H1 (cell line): Measurements from ENCODE around the gene TADA1. TPM values are rescaled to one million over a fixed set of nuclear protein-coding genes. Genes with fewer than 3 reads are reported as not detected.
A peak's percentile ranks its signal among the peaks of the same experiment; 100 is the strongest.

Experiments used
- CTCF ChIA-PET: fragments of 300-600 bp; sonication (Branson Sonifier 250); formaldehyde crosslinking; loops from one replicate; lab custom pipeline; 2021; ENCODE audit not compliant: partially characterized antibody; lab: Charles Lee
- POLR2A ChIA-PET: fragments of 300-600 bp; sonication (Branson Sonifier 250); formaldehyde crosslinking; loops from one replicate; lab custom pipeline; 2021; ENCODE audit warnings: inconsistent platforms; ENCODE audit not compliant: partially characterized antibody; lab: Charles Lee
- DNase-seq, 2 experiments: peaks; one replicate each; pipeline versions ENCODE4 v3.0.0 to v3.0.0-alpha.2; 2010 to 2022; ENCODE audit warnings: low spot score in 2 of 2, low read depth in 1 of 2, mixed read lengths in 1 of 2
- FAIRE-seq: peaks from 2 replicates; lab custom pipeline; 2011; peaks lifted over from hg19 to GRCh38; lab: Jason Lieb, UNC
- H2AFZ ChIP-seq: 2 replicates; pipeline ENCODE4 v1.8.1; 2012; ENCODE audit warnings: low read length, inconsistent platforms
- H2AK5ac ChIP-seq: 2 replicates; pipeline ENCODE4 v1.6.1; 2013; ENCODE audit warnings: low read depth, low read length
- H2BK120ac ChIP-seq: replicated peaks from 2 replicates; pipeline ENCODE3; 2013; ENCODE audit warnings: low read depth, low read length, inconsistent platforms
- H2BK12ac ChIP-seq: 2 replicates; pipeline ENCODE4 v1.6.1; 2013; ENCODE audit warnings: low read depth, low read length
- H2BK15ac ChIP-seq: 2 replicates; pipeline ENCODE4 v1.6.1; 2013; ENCODE audit warnings: low read length
- H2BK20ac ChIP-seq: 2 replicates; pipeline ENCODE4 v1.6.1; 2013; ENCODE audit warnings: low read length
- H2BK5ac ChIP-seq: 2 replicates; pipeline ENCODE4 v1.6.1; 2013; ENCODE audit warnings: low read depth, low read length
- H3K14ac ChIP-seq: 2 replicates; pipeline ENCODE4 v1.6.1; 2013; ENCODE audit warnings: inconsistent platforms; ENCODE audit not compliant: insufficient read length
- H3K18ac ChIP-seq: 2 replicates; pipeline ENCODE4 v1.6.1; 2013; ENCODE audit warnings: low read length; ENCODE audit errors: extremely low read depth
- H3K23ac ChIP-seq: 2 replicates; pipeline ENCODE4 v1.6.1; 2013; ENCODE audit warnings: inconsistent platforms; ENCODE audit not compliant: insufficient read length
- H3K23me2 ChIP-seq: 2 replicates; pipeline ENCODE4 v1.6.1; 2013; ENCODE audit warnings: low read depth, low read length
- H3K27ac ChIP-seq: 2 replicates; pipeline ENCODE4 v1.6.1; 2011; ENCODE audit warnings: low read depth, low read length, inconsistent platforms
- H3K27me3 ChIP-seq, 4 experiments: replicated peaks in 1 of 4; 1 replicate in 1 of 4; 2 replicates in 3 of 4; pipeline versions ENCODE4 v1.6.1 to v1.8.1; 2011 to 2013; ENCODE audit warnings: low read length in 3 of 4, mild to moderate bottlenecking in 3 of 4, inconsistent platforms in 2 of 4, mixed read lengths in 2 of 4, moderate library complexity in 1 of 4; ENCODE audit not compliant: control insufficient read depth in 3 of 4, insufficient read depth in 3 of 4; ENCODE audit errors: extremely low read depth in 1 of 4
- H3K36me3 ChIP-seq, 4 experiments: 2 replicates each; pipeline versions ENCODE4 v1.6.1 to v1.8.1; 2011 to 2013; ENCODE audit warnings: mild to moderate bottlenecking in 4 of 4, low read length in 3 of 4, moderate library complexity in 2 of 4, control low read depth in 1 of 4, inconsistent platforms in 1 of 4; ENCODE audit not compliant: insufficient read depth in 4 of 4, control insufficient read depth in 2 of 4
- H3K4ac ChIP-seq: replicated peaks from 2 replicates; pipeline ENCODE3; 2013; ENCODE audit warnings: low read length, low read depth, mixed read lengths, inconsistent platforms; ENCODE audit not compliant: insufficient read length
- H3K4me1 ChIP-seq, 4 experiments: replicated peaks in 1 of 4; 1 replicate in 1 of 4; 2 replicates in 3 of 4; pipeline versions ENCODE4 v1.6.1 to v1.8.1; 2011 to 2013; ENCODE audit warnings: low read length in 3 of 4, inconsistent platforms in 2 of 4, mixed read lengths in 1 of 4; ENCODE audit not compliant: insufficient read depth in 4 of 4, control insufficient read depth in 3 of 4
- H3K4me2 ChIP-seq, 2 experiments: 2 replicates each; pipeline versions ENCODE4 v1.6.1 to v1.8.1; 2011 to 2013; ENCODE audit warnings: low read depth in 2 of 2, low read length in 2 of 2, control low read depth in 1 of 2, inconsistent platforms in 1 of 2, mild to moderate bottlenecking in 1 of 2; ENCODE audit not compliant: insufficient read depth in 1 of 2
- H3K4me3 ChIP-seq, 4 experiments: fragments of 200-600, 300-600 bp in 1 of 4; sonication (generic), shearing (Covaris generic), sonication (Bioruptor Twin) in 1 of 4; 2 replicates each; pipeline versions ENCODE4 v1.5.1 to v1.8.1; 2011 to 2016; ENCODE audit warnings: low read length in 4 of 4, low read depth in 3 of 4, control low read depth in 2 of 4, inconsistent platforms in 2 of 4, mild to moderate bottlenecking in 2 of 4, mixed read lengths in 1 of 4, moderate library complexity in 1 of 4; ENCODE audit not compliant: insufficient read depth in 2 of 4; ENCODE audit errors: extremely low read depth in 1 of 4
- H3K56ac ChIP-seq: replicated peaks from 2 replicates; pipeline ENCODE3; 2013; ENCODE audit warnings: low read depth, mild to moderate bottlenecking, mixed read lengths, low read length, inconsistent platforms; ENCODE audit not compliant: insufficient read length
- H3K79me1 ChIP-seq: 2 replicates; pipeline ENCODE4 v1.6.1; 2013; ENCODE audit warnings: low read depth, low read length, control low read depth
- H3K79me2 ChIP-seq, 2 experiments: 2 replicates each; pipeline versions ENCODE4 v1.6.1 to v1.8.1; 2012 to 2013; ENCODE audit warnings: low read length in 2 of 2, mild to moderate bottlenecking in 2 of 2, inconsistent platforms in 1 of 2; ENCODE audit not compliant: insufficient read depth in 2 of 2, control insufficient read depth in 1 of 2
- H3K9ac ChIP-seq, 4 experiments: replicated peaks in 1 of 4; 1 replicate in 1 of 4; 2 replicates in 3 of 4; pipeline versions ENCODE4 v1.6.1 to v1.8.1; 2011 to 2013; ENCODE audit warnings: low read depth in 3 of 4, low read length in 3 of 4, control low read depth in 2 of 4, mild to moderate bottlenecking in 2 of 4, moderate library complexity in 2 of 4, inconsistent platforms in 1 of 4; ENCODE audit errors: extremely low read depth in 1 of 4
- H3K9me3 ChIP-seq, 2 experiments: 2 replicates each; pipeline versions ENCODE4 v1.6.1 to v1.8.1; 2012 to 2013; ENCODE audit warnings: mild to moderate bottlenecking in 2 of 2, moderate library complexity in 2 of 2, control low read depth in 1 of 2, inconsistent platforms in 1 of 2, low read depth in 1 of 2, low read length in 1 of 2, mixed read lengths in 1 of 2; ENCODE audit not compliant: insufficient read depth in 2 of 2
- H4K20me1 ChIP-seq, 2 experiments: replicated peaks in 1 of 2; 2 replicates each; pipeline versions ENCODE3 to v1.8.1; 2011 to 2013; ENCODE audit warnings: inconsistent platforms in 2 of 2, low read length in 2 of 2, mild to moderate bottlenecking in 1 of 2; ENCODE audit not compliant: insufficient read depth in 2 of 2, control insufficient read depth in 1 of 2
- H4K5ac ChIP-seq: 2 replicates; pipeline ENCODE4 v1.6.1; 2013; ENCODE audit warnings: low read length, low read depth, mixed read lengths, inconsistent platforms; ENCODE audit not compliant: insufficient read length
- H4K8ac ChIP-seq: 2 replicates; pipeline ENCODE4 v1.8.0; 2013; ENCODE audit warnings: mild to moderate bottlenecking, moderate library complexity, low read length, inconsistent platforms; ENCODE audit not compliant: insufficient read depth; ENCODE audit errors: extremely low read depth
- H4K91ac ChIP-seq: replicated peaks from 2 replicates; pipeline ENCODE3; 2013; ENCODE audit warnings: low read length, mixed read lengths, inconsistent platforms; ENCODE audit not compliant: insufficient read length
- ATF3 ChIP-seq: IDR thresholded peaks from 2 replicates; pipeline ENCODE4 v1.6.1; 2011; ENCODE audit warnings: low read depth, mild to moderate bottlenecking, low read length; ENCODE audit not compliant: insufficient read depth
- HDAC2 ChIP-seq, 2 experiments: fragments of 300-600 bp in 1 of 2; sonication (generic) in 1 of 2; IDR thresholded peaks; 2 replicates each; pipeline ENCODE4 v1.6.1; 2011 to 2012; ENCODE audit warnings: low read depth in 2 of 2, low read length in 2 of 2, mild to moderate bottlenecking in 2 of 2, moderate library complexity in 2 of 2, borderline replicate concordance in 1 of 2, inconsistent platforms in 1 of 2
- JUND ChIP-seq: IDR thresholded peaks from 2 replicates; pipeline ENCODE4 v1.6.1; 2011; ENCODE audit warnings: mild to moderate bottlenecking, improper control_type of control experiment, low read length
- POLR2AphosphoS5 ChIP-seq: IDR thresholded peaks from 2 replicates; pipeline ENCODE4 v1.6.1; 2011; ENCODE audit warnings: low read depth, low read length
- SIRT6 ChIP-seq: IDR thresholded peaks from one replicate; pipeline ENCODE4 v1.7.1; 2012; ENCODE audit warnings: low read length, inconsistent platforms
- ZNF274 ChIP-seq: IDR thresholded peaks from 2 replicates; pipeline ENCODE4 v1.7.0; 2012; ENCODE audit warnings: low read length, borderline replicate concordance; ENCODE audit errors: extremely low read depth
- whole genome bisulfite sequencing, 2 experiments: shearing (Covaris generic) in 1 of 2; methylation state at CpG; one replicate each; pipeline versions ENCODE4 v1.1.6 to v1.1.7; 2013 to 2015; ENCODE audit warnings: low lambda C conversion rate in 2 of 2, mixed read lengths in 2 of 2, inconsistent platforms in 1 of 2, low coverage in 1 of 2, missing lambda C conversion rate in 1 of 2; ENCODE audit not compliant: insufficient replicate concordance in 2 of 2, insufficient coverage in 1 of 2, insufficient read length in 1 of 2; ENCODE audit errors: extremely low coverage in 1 of 2, missing lambda C conversion rate in 1 of 2; 5-methylcytosine and 5-hydroxymethylcytosine counted together
- polyA plus RNA-seq, 7 experiments: library from polyadenylated mRNA; depleted of rRNA in 3 of 7; stranded (reverse) in 5 of 7; unstranded in 2 of 7; fragments of >200 nt in 5 of 7; fragments of 200-250 nt in 2 of 7; gene quantifications; 1 replicate in 5 of 7; 2 replicates in 1 of 7; 4 replicates in 1 of 7; pipeline versions ENCODE4 v1.2.1 to v1.2.3, GENCODE V29; 2011 to 2013; ENCODE audit warnings: missing spikeins in 2 of 7, mixed read lengths in 2 of 7
- total RNA-seq: library from RNA; stranded (reverse); fragmentation: NEBNext Ultra II Directional; extraction: Animal tissue kit (Norgen Biotek cat#: 25700); gene quantifications from 2 replicates; pipeline ENCODE4 v1.2.1, GENCODE V29; 2021

TADA1 gene
- total and polyA plus RNA-seq, 2 of the 8 experiments (the other 6 are each of a cell fraction or from before 2014, with no cell fraction given) = 21.1 to 23.6 TPM

GRCh38 chr1:166876540-166876838 lies 425 bp upstream of the TADA1 start:
- H3K9me3 ChIP-seq = no peaks in the 10 kb centered on the region
- H2AK5ac ChIP-seq = no peak overlapping the region
- no peak overlapping the region for H3K23ac ChIP-seq
- no peak overlapping the region for H3K4ac ChIP-seq
- H3K14ac ChIP-seq = no peak overlapping the region
- no peak overlapping the region for H4K5ac ChIP-seq
- no peak overlapping the region for H4K91ac ChIP-seq
- H3K27ac ChIP-seq = no peak overlapping the region
- H3K79me2 ChIP-seq = peaks cover 3 to 41% of the 10 kb centered on the region in 2 experiments
- ChIA-PET POLR2A (interaction anchor here (0.8 to 1.5 kb wide), 5 partner anchors 8 to 344 kb away, joined by 3 to 10 read pairs (median 4); partner anchors contain the start of genes POGK and POU2F1), CTCF (interaction anchor here (0.9 to 2.2 kb wide), 6 partner anchors 8 to 185 kb away, joined by 4 to 14 read pairs (median 6); no protein-coding TSS in a partner anchor)
- H3K79me1 ChIP-seq = peaks cover 3% of the 10 kb centered on the region; the same call in 1 of the 2 replicates
- no peak overlapping the region for H2BK15ac ChIP-seq
- H3K4me2 ChIP-seq = peak overlapping the region in 1 of 2 experiments; percentile 69; a peak in 2 of 4 replicates
- 33% methylated on average over 7 of the region's 7 CpGs; no CpG with 5 or more reads in 1 of the 2 experiments for WGBS, 2 experiments
- H2BK5ac ChIP-seq = no peak overlapping the region
- TF ChIP-seq POLR2AphosphoS5 = no peak
- TF ChIP-seq JUND = no peak
- TF ChIP-seq HDAC2 (IDR thresholded peaks at IDR 0.05; ENCODE audit: borderline replicate concordance in 1 of 2, low read depth in 2 of 2, low read length in 2 of 2) = no peak
- TF ChIP-seq ATF3 = no peak
- no peak for TF ChIP-seq ZNF274
- no peak for TF ChIP-seq SIRT6
- peak overlapping the region in 3 of 4 experiments; percentile 14 to 87 (median 22); a peak in 7 of 8 replicates for H3K4me3 ChIP-seq
- H2BK12ac ChIP-seq = no peak overlapping the region
- peaks cover 5 to 8% of the 10 kb centered on the region in 2 experiments for H4K20me1 ChIP-seq
- DNase-seq (no peak), FAIRE-seq (no peak)
- no peak overlapping the region for H3K56ac ChIP-seq
- H2BK20ac ChIP-seq = no peak overlapping the region
- no peaks in the 10 kb centered on the region for H3K36me3 ChIP-seq
- H2BK120ac ChIP-seq = no peak overlapping the region
- no peak overlapping the region for H3K18ac ChIP-seq
- H3K27me3 ChIP-seq = no peaks in the 10 kb centered on the region
- H4K8ac ChIP-seq = no peak overlapping the region
- H3K23me2 ChIP-seq = no peaks in the 10 kb centered on the region; the same call in 1 of the 2 replicates
- peak overlapping the region; percentile 84; the same call in 1 of the 2 replicates for H2AFZ ChIP-seq
- peaks cover 0 to 5% (median 0%) of the 10 kb centered on the region in 4 experiments; a peak in 2 of 7 replicates for H3K4me1 ChIP-seq
- no peak overlapping the region for H3K9ac ChIP-seq
